Transverse colon (tissue), 4 donors: ENCODE results near the gene BPIFB2. TPM values are rescaled to one million over a fixed set of nuclear protein-coding genes. Genes with fewer than 3 reads are reported as not detected.

Source experiments
- DNase-seq: peaks from one replicate; pipeline ENCODE4 v3.0.0-alpha.2; 2019
- H3K27ac ChIP-seq, 4 donors: fragments of 200-600 bp; sonication (generic); 2 replicates each; pipeline ENCODE4 v1.5.1; 2016 to 2018; ENCODE audit warnings: inconsistent platforms in 4 of 4
- H3K27me3 ChIP-seq: fragments of 200-600 bp; sonication (generic); 2 replicates; pipeline ENCODE4 v1.5.1; 2017; ENCODE audit warnings: inconsistent platforms
- H3K36me3 ChIP-seq, 4 donors: fragments of 200-600 bp; sonication (generic); 2 replicates each; pipeline ENCODE4 v1.5.1; 2017 to 2019; ENCODE audit warnings: inconsistent platforms in 4 of 4
- H3K4me1 ChIP-seq, 4 donors: fragments of 200-600 bp; sonication (generic); 2 replicates each; pipeline ENCODE4 v1.5.1; 2017 to 2020; ENCODE audit warnings: inconsistent platforms in 4 of 4
- H3K4me3 ChIP-seq, 4 donors: fragments of 200-600 bp; sonication (generic); 1 replicate in 1 of 4; 2 replicates in 3 of 4; pipeline versions ENCODE4 v1.5.1 to v1.6.1; 2017 to 2019; ENCODE audit warnings: inconsistent platforms in 4 of 4
- H3K9me3 ChIP-seq, 2 donors: fragments of 200-600 bp; sonication (generic); 2 replicates each; pipeline ENCODE4 v1.5.1; 2017 to 2019; ENCODE audit warnings: inconsistent platforms in 2 of 2
- EP300 ChIP-seq: sonication (generic); formaldehyde crosslinking; IDR thresholded peaks from one replicate; pipeline ENCODE4 v1.6.1; 2017; ENCODE audit warnings: antibody characterized with exemption, low read depth
- POLR2A ChIP-seq: fragments of 450-650 bp; IDR thresholded peaks from one replicate; pipeline ENCODE4 v1.6.1; 2016; ENCODE audit warnings: antibody characterized with exemption, mild to moderate bottlenecking, moderate library complexity
- POLR2AphosphoS5 ChIP-seq, 3 donors: sonication (generic); formaldehyde crosslinking; IDR thresholded peaks; one replicate each; pipeline ENCODE4 v1.6.1; 2016; ENCODE audit warnings: antibody characterized with exemption in 3 of 3
- WGBS, 2 donors: methylation state at CpG; one replicate each; pipeline ENCODE4 v1.1.5; 2018; ENCODE audit warnings: low coverage in 1 of 2; 5-methylcytosine and 5-hydroxymethylcytosine counted together
- in situ Hi-C, 4 donors: fragments of 200-750 bp; cut with MboI; loops; one replicate each; pipeline versions ENCODE4 v1.15.0 to v1.15.1; 2017; ENCODE audit warnings: low sequenced_read_pairs in 3 of 4, low pct_ligation_motif_present in 1 of 4, low pct_unique_long_range_greater_than_20kb in 1 of 4
- intact Hi-C: fragments of 100-400 bp; cut with DNase I; formaldehyde crosslinking; loops from one replicate; pipeline ENCODE4 v1.15.1; 2023; ENCODE audit warnings: low total_unique reads
- total RNA-seq, 4 donors: library from RNA; depleted of rRNA; stranded (reverse); fragments of >200 nt; gene quantifications; one replicate each; pipeline ENCODE4 v1.1.0, GENCODE V29; 2016
- TF ChIP-seq, protein P1 (sequence below), 5 experiments: fragments of 200-600 bp in 3 of 5; fragments of 450-650 bp in 2 of 5; sonication (generic) in 3 of 5; IDR thresholded peaks; 1 replicate in 2 of 5; 2 replicates in 3 of 5; pipeline ENCODE4 v1.5.1; 2016 to 2017; ENCODE audit warnings: antibody characterized with exemption in 5 of 5, inconsistent platforms in 3 of 5, mild to moderate bottlenecking in 2 of 5, moderate library complexity in 1 of 5

Gene BPIFB2
- total RNA-seq, 4 donors from 2014 or later: not detected

- WGBS, 2 donors: 58 to 60% methylated on average over 1 of the region's 1 CpG
- H3K9me3 ChIP-seq: no peaks in the 10 kb centered on the region
- no peaks in the 10 kb centered on the region for H3K36me3 ChIP-seq
- no peak overlapping the region for H3K27ac ChIP-seq
- TF ChIP-seq, protein P1, sequence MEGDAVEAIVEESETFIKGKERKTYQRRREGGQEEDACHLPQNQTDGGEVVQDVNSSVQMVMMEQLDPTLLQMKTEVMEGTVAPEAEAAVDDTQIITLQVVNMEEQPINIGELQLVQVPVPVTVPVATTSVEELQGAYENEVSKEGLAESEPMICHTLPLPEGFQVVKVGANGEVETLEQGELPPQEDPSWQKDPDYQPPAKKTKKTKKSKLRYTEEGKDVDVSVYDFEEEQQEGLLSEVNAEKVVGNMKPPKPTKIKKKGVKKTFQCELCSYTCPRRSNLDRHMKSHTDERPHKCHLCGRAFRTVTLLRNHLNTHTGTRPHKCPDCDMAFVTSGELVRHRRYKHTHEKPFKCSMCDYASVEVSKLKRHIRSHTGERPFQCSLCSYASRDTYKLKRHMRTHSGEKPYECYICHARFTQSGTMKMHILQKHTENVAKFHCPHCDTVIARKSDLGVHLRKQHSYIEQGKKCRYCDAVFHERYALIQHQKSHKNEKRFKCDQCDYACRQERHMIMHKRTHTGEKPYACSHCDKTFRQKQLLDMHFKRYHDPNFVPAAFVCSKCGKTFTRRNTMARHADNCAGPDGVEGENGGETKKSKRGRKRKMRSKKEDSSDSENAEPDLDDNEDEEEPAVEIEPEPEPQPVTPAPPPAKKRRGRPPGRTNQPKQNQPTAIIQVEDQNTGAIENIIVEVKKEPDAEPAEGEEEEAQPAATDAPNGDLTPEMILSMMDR (IDR thresholded peaks at IDR 0.05): no peak
- intact Hi-C loops (no loop called here), in situ Hi-C loops (no loop called here)
- no peaks in the 10 kb centered on the region for H3K4me1 ChIP-seq
- no peak overlapping the region for H3K4me3 ChIP-seq
- no peak for DNase-seq
- no peaks in the 10 kb centered on the region for H3K27me3 ChIP-seq
These were observed 16.7 kb downstream of the BPIFB2 start for GRCh38 chr20:33024243-33024560.

- no peaks in the 10 kb centered on the region for H3K36me3 ChIP-seq
- no peak for DNase-seq
- in situ Hi-C loops (no loop called here), intact Hi-C loops (no loop called here)
- H3K27ac ChIP-seq: no peak overlapping the region
- 66 to 86% methylated on average over 2 to 5 of the region's 5 CpGs for WGBS, 2 donors
- TF ChIP-seq POLR2AphosphoS5 (IDR thresholded peaks at IDR 0.05): no peak
- no peak for TF ChIP-seq POLR2A
- TF ChIP-seq, protein P1 (IDR thresholded peaks at IDR 0.05): no peak
- no peak for TF ChIP-seq EP300
- H3K9me3 ChIP-seq: no peaks in the 10 kb centered on the region
- no peak overlapping the region for H3K4me3 ChIP-seq
- H3K27me3 ChIP-seq: no peaks in the 10 kb centered on the region
- no peaks in the 10 kb centered on the region for H3K4me1 ChIP-seq
These were observed 17.3 kb downstream of the BPIFB2 start for GRCh38 chr20:33024609-33025317.

- TF ChIP-seq, protein P1 (IDR thresholded peaks at IDR 0.05): no peak
- no peak for TF ChIP-seq EP300
- TF ChIP-seq POLR2AphosphoS5 (IDR thresholded peaks at IDR 0.05): no peak
- no peak for TF ChIP-seq POLR2A
- Histone ChIP-seq H3K36me3 (no peaks in the 10 kb centered on the region), H3K4me1 (no peaks in the 10 kb centered on the region), H3K27me3 (no peaks in the 10 kb centered on the region), H3K9me3 (no peaks in the 10 kb centered on the region), H3K27ac (no peak overlapping the region), H3K4me3 (no peak overlapping the region)
- WGBS, 2 donors: 76 to 90% methylated on average over 9 of the region's 9 CpGs
- DNase-seq: no peak
- intact Hi-C loops: no loop called here
- in situ Hi-C loops: no loop called here
These were observed 17.9 kb downstream of the BPIFB2 start for GRCh38 chr20:33025318-33025876.

DNA sequence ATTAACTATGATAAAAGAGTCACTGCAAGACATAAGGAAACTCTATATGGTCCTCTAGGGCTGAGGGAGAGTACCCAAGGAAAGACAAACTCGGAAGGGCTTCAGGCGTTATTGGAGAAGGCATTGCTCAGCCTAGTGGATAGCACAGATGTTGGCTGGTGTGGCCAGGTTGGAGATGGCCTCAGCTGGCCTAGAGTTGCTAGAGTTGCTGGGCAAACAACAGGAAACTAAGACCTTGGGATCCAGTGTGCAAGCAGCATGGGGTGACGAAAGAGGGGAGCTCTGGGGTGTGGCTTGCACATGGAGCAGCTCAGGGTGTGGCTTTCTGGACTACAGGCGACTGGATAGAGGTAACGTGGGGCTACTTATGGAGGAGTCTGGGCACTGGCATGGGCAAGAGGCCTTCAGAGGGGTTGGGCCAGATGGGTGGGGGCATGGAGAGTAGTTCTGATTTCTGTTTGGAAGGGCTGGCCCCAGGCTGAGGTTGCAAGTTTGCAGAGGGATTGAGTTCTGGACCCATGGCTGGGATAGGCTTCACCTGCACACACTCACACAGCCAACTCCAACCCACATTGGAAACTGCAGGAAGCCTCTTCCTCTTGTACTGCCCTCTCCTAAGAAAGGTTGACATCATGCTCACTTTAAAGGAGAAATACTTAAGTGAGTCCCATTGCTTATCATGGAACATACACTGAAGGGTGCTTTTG is 18.7 kb downstream of the BPIFB2 start:
- WGBS, 2 donors: 45 to 68% methylated on average over 2 to 5 of the region's 5 CpGs
- TF ChIP-seq POLR2A (no peak), POLR2AphosphoS5 (IDR thresholded peaks at IDR 0.05) (no peak), EP300 (no peak)
- TF ChIP-seq, protein P1 (IDR thresholded peaks at IDR 0.05): no peak
- H3K9me3 ChIP-seq: no peaks in the 10 kb centered on the region
- H3K36me3 ChIP-seq: no peaks in the 10 kb centered on the region
- intact Hi-C loops: no loop called here
- in situ Hi-C loops: no loop called here
- H3K4me3 ChIP-seq: no peak overlapping the region
- H3K4me1 ChIP-seq: no peaks in the 10 kb centered on the region
- no peak overlapping the region for H3K27ac ChIP-seq
- DNase-seq: no peak
- H3K27me3 ChIP-seq: no peaks in the 10 kb centered on the region
